Effector CD4-positive, alpha-beta T cell (primary cell): ENCODE measurements around the gene EPHX1.
"Not testable (repeated sequence)": the region's sequence is repeated elsewhere in the genome, so short reads cannot be mapped to it uniquely, and the experiment has no call there.

Experiments
- DNase-seq: peaks from one replicate; pipeline ENCODE4 v3.0.0-alpha.2; 2020

Gene EPHX1

GRCh38 chr1:225777583-225778336 lies 32.2 kb upstream of the EPHX1 start, which contains the start of gene SRP9:
Gene SRP9 (plus strand): TSS chr1:225777826. CDS start chr1:225777941, 115 bp downstream.
- peak; percentile 99 for DNase-seq

DNA sequence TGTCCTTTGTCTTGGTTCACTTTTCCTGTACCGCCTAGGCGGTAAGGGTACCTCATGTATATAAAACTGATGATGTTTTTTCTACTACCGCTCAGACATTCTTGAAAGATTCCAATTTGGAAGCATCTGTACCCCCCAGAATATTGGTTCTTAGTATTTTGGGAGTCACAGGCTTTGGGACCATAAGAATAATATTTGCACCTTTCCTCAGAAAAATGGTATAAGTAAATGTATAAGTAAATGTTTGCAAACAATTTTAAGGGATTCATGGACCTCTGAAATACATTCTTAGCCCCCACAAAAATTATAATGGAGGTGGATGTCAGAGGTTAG lies 31.6 kb upstream of the EPHX1 start:
- DNase-seq = no peak

- not testable (repeated sequence) for DNase-seq
Measured at GRCh38 chr1:225779165-225779564, 30.8 kb upstream of the EPHX1 start.

DNA sequence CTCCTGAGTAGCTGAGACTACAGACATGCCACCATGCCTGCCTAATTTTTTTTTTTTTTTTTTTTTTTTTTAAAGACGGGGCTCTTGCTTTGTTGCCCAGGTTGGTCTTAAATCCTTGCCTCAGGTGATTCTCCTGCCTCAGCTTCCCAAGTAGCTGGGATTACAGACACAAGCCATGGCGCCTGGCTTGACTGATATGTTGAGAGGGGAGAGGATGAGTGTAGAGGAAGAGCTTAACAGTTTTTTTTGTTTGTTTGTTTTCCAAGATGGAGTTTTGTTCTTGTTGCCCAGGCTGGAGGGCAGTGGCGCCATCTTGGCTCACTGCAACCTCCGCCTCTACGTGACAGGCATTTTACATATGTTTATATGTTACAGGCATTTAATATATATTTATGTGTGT lies 29.8 kb upstream of the EPHX1 start:
- no peak for DNase-seq

DNA sequence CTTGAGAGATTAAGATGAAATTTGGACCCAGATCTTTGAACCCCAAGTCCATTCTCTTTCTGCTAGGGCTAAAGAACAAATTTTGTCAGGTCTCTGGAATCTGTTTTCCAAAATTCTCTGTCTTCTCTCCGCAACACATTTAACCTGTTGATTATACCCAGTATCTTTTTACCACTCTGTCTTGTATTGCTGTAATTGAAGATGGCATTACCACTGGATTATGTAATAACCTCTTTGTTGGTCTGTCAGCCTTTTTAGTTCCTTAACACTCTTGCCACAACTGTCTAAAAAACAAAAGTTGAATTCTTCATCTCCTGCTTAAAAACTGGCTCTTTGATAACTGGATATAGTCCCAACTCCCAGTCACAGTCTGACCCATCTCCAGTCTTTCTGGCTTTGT lies 29.3 kb upstream of the EPHX1 start:
- no peak for DNase-seq

DNA sequence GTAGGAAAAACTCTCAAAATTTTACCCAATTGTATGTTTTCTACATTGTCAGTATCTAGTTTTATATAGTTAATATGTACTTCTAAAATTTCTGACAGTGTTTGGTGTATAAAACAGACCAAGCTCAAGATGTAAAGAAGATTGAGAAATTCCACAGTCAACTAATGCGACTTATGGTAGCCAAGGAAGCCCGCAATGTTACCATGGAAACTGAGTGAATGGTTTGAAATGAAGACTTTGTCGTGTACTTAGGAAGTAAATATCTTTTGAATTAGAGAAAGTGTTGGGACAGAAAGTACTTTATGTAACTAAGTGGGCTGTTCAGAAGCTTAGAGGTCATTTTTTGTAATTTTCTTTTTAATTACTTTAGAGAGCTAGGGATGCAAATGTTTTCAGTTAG lies 20.8 kb upstream of the EPHX1 start:
- DNase-seq = not testable (repeated sequence)

- no peak for DNase-seq
Measured at GRCh38 chr1:225794954-225795353, 15.0 kb upstream of the EPHX1 start.

GRCh38 chr1:225796097-225796496 lies 13.8 kb upstream of the EPHX1 start:
- DNase-seq = not testable (repeated sequence)

- DNase-seq = not testable (repeated sequence)
Measured at GRCh38 chr1:225801146-225801545, 8.8 kb upstream of the EPHX1 start.

GRCh38 chr1:225806249-225806648 lies 3.7 kb upstream of the EPHX1 start:
- no peak for DNase-seq

DNA sequence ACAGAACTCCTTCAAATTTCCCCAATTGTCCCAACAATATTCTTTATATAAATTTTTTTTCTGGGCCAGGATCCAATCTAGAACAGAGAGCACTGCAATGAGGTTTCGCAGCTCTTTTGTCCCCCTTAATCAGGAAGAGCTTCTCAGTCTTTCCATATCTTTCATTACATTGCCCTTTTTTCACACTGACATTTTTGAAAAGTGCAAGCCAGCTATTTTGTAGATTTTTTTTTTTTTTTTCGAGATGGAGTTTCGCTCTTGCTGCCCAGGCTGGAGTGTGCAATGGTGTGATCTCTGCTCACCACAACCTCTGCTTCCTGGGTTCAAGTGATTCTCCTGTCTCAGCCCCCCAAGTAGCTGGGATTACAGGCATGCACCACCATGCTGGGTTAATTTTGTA lies 3.2 kb upstream of the EPHX1 start:
- not testable (repeated sequence) for DNase-seq

- no peak for DNase-seq
Measured at GRCh38 chr1:225808136-225808535, 1.8 kb upstream of the EPHX1 start.

DNA sequence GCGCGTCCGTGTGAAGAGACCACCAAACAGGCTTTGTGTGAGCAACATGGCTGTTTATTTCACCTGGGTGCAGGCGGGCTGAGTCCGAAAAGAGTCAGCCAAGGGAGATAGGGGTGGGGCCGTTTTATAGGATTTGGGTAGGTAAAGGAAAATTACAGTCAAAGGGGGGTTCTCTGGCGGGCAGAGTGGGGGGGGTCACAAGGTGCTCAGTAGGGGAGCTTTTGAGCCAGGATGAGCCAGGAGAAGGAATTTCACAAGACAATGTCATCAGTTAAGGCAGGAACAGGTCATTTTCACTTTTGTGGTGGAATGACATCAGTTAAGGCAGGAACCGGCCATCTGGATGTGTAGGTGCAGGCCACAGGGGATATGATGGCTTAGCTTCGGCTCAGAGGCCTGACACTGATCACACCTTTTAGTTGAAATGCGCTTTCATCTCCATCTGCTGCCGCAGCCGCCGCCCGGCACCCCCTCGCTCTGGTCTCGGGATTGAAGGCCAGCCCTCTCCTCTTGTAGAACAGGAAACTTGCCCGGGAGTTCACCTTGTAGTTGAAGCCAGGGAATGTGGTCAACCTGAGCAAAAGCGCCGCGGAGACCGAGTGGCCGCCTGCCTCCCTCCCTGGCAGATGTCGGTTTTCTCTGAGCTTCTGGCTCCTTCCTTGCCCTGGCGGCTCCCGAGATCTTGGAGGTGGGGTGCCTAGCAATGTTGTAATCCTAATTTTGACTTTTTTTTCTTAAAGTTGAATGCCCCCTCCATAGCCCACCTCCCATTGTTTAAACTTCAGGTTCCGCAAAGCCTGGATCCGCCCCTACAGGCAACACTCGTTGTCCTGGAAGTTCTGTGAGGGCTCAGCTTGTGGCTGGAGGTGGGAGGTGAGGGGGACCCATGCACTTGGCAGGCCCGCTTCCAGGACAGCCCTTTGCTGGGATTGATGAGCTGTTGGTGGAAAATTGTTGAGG lies 935 bp downstream of the EPHX1 start:
- not testable (repeated sequence) for DNase-seq

DNA sequence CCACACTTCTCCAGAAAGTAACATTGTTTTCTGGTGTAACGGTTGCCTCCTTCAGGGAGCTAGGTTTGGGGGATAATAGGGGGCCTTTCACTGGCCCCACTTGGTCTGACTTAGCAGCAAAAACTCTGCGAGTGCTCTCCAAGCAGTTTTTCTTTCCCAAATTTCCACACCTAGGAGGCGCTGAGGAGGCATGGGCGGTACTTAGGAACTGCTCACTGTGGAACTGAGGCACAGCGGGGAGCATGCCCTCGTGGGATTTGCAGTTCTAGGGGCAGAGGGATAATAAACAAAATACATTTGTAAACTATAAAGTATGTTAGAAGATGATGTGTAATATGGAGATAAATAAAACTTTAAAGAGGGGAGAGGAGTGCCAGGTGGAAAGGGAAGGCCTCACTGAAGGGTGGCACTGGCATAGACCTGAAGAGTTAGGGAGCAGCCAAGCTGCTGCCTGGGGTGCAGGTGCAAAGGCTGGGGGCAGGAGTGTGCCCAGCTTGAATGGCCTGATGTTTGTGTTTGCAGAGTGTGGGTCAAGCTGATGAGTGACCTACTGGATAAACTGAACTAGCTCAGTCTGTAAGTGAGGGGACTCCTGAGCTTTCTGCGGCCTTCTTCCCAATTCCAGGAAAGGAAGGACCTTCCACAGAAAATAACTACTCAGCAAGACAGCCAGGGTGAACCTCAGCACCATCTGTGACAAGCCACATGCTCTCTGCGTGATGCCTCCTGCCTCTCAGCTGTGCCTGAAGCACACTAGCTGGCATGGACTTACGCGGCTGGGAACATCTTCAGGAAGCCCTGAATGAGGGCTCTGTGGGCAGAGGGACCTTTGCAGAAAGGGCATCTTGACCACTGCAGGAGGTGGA lies 1.9 kb downstream of the EPHX1 start:
- DNase-seq = no peak

DNA sequence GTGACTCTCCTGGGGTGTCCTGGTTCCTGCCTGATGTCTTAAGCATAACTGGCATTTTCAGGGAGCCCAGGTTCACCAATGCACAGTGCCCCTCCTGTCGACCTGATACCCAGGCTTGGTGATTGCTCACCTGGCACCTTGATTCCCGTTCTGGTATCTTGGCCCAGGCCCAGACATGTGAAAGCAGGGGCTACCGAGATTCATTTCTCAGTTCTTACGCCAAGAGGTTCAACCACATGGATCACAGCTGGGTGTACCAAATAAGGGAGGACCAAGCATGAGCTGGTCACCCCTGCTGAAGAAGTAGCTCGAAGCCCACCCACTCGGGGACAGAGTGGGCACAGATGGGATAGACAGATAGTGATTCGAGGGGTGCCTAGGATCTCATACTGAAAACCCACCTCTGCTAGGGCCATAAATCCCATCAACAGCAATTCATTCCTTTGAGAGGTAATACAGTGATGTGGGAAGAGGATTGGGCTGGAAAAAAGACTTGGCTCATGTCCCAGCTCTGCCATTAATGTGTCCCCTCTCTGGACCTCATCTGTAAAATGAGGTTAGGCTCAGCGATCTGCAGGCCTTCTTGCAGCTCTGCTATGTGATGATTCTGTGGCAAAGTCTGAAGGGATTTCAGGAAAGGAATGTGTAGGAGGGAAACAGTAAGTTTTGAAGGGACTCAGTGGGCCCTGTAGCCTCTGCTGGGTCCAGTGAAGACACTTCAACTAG lies 2.7 kb downstream of the EPHX1 start:
- DNase-seq = no peak

DNA sequence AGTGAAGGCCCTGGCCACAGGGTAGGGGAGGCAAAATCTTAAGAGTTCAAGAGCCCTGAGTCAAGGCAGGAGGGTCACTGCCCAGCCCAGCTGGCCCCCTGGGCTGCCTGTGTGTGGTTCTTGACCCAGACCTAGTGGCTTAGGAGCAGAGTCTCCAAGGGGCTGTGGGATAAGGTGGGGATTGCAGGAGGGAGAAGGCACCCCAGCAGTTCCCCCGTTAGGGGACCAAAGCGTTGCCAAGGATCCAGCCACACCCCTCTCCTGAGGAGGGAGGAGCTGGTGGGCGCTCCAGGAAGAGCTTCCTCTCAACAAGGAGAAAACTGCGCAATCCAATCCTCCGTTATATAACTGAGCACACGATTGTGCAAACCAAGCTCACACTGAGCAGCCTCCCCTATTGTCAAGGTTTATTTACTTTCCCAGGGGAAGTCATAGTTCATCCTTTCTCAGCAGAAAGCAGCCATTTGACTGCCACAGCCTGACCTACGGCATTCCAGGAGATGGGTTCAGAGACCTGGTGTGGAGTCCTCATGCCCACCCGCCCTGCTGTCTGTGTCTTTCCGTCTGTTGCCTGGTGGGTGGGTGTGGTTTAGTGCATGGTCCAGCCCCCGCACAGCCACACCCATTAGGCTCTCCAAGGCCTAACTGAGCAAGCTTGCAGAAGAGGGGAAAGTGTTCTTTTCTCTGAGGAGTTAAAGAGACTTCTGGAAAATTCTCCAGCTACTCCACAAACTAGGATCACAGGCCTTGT lies 3.5 kb downstream of the EPHX1 start:
- DNase-seq = no peak

- DNase-seq = no peak
Measured at GRCh38 chr1:225814381-225814780, 4.5 kb downstream of the EPHX1 start.

GRCh38 chr1:225815090-225815489 lies 5.2 kb downstream of the EPHX1 start:
- DNase-seq = not testable (repeated sequence)

GRCh38 chr1:225815526-225816178 lies 5.7 kb downstream of the EPHX1 start:
- DNase-seq = no peak

DNA sequence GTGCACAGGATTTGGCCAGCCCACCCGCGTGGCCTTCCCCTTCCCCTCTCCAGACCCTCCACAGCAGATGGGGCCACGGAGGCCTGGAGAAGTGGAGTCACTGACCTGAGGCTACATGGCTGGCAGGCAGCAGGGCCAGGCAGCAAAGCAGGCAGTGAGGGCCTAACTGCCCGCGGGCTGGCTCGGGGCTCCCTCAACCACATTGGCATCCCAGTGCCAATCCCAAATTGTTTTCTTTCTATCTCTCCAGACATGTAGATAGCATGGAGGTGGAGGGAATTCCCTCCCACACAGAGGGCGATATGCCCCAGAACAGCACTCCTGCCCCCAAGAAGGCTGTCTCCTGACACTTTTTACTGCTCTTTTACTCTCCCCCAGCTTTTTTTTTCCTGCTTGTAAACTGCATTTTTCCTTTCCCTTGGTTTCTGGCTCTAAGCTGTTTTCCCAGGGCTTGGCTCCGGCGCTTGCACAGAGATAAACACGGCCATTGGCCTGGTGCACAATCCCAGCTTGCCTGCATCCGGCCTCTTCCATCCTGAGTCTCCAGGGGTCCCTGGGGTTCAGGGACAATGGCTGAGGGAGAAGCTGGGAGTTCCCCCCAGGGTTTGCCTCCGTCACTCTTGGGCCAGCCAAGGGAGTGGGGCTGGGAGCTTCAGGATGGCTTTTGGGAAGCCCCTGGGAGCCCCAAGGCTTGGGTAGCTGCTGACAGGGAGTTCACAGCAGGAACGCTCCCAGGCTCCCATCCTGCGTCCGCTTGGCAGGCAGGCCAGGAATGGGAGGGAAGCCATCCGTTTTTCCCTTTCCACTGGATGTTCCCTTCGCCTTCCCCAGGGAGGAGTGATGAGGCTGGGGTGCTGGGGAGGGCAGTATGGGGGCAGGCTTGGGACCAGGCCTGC lies 7.0 kb downstream of the EPHX1 start:
- DNase-seq = no peak
